ENCODE results near the gene PITX3. TPM values are rescaled to one million over a fixed set of nuclear protein-coding genes. Genes with fewer than 3 reads are reported as not detected.

The PITX3 gene
- total and polyA plus RNA-seq, 5 experiments from 2014 or later = not detected

DNA sequence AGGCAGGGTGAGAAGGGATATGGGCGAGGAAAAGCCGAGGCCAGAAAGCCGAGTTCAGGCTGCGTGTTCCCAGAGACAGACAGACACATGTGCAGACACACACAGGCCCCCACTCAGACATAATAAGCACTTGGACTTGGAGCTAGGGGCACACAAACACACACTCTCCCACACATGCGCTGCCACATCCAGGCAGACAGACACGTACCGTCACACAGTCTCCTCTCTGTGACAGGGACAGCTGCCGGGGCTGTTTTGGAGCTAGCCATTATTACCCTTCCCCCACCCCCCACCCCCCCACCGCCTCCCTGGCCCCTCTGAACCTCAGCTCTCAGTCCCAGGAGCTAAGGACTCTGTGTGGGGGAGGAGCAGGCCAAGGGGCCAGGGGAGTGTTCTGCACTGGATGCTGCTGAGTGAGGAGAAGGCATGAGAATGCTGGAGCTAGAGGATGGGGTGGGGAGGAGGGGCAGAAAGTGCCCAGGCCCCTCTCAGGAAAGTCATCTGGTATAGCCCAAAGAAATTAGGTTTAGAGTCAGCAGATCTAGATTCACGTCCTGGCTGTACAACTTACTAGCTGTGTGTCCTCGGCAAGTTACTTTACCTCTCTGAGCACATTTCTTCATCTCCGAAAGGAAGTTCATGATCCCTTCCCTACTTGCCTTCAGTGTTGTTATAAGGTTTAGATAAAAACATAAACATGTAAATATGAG is 6.3 kb downstream of the PITX3 start:
- no peak overlapping the region for H3K27ac Mint-ChIP-seq
- no peaks in the 10 kb centered on the region for H3K36me3 Mint-ChIP-seq
- POLR2A ChIA-PET = interaction anchor here (0.5 kb wide), 1 partner anchor 1149 kb away, joined by 3 read pairs; no protein-coding TSS in a partner anchor
- no peaks in the 10 kb centered on the region for H3K9me3 Mint-ChIP-seq
- ATAC-seq (no peak), DNase-seq (no peak)
- no peak overlapping the region for H3K4me3 Mint-ChIP-seq
- H3K27me3 Mint-ChIP-seq = peaks cover 7 to 62% (median 42%) of the 10 kb centered on the region in 5 donors
- peaks cover 2 to 17% (median 8%) of the 10 kb centered on the region in 4 donors for H3K4me1 Mint-ChIP-seq

DNA sequence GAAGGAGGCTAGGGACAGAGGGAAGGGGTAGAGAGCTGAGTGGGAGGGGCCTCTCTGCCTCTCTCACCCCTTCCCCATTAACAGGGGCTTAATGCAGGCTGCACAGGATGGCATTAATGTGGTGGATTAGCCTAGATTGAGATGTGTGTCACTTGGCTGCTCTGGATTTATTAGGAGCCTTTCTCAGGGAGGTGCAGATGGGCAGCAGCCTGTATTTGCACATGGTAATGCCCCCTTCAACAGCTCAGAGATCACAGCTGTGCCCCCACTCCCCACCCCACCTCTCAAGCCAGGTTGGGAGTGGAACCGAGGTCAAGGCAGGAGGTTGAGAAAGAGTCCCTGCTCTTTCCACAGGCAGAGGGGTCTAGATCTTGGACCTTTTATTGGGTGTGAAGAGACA is 7.3 kb downstream of the PITX3 start:
- H3K9me3 Mint-ChIP-seq = no peaks in the 10 kb centered on the region
- H3K27ac Mint-ChIP-seq = no peak overlapping the region
- DNase-seq = no peak

DNA sequence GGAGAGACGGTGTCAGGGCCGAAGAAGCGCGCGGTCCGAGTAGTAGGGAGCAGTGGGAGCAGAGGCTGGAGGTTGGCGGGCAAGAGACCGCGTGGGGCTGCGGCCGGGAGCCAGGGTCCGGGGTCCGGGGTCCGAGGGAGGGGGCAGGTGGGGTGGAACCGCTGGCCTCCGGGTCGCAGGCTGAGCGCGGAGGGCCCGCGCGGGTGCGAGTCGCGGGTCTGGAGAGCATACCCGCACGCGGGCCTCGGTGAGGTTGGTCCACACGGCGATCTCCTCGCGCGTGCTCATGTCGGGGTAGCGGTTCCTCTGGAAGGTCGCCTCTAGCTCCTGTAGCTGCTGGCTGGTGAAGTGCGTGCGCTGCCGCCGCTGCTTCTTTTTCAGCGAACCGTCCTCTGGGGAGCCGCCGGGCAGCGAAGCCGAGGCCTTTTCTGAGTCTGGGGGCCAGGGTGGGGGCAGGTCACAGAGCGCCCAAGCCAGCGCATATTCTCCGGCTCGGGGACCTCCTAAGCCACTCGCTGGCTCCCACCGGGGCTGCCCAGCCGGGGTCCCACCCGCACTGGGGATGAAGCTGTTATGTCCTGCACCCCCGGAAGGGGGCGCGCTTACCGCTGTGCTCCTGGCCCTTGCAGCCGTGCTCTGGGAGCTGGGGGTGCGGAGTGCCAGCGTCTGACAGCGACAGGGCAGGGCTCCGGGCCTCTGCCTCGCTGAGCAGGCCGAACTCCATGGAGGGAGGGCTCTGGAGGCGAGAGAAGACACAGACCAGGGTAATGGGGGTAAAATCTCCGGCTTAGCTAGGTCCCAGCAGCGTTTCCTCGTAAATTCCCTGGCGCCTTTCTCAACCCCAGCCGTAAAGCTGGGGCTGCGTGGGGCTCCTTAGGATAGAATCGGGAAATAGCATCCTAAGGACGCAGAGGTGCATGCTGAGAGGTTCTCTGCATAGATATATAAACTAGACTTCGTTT is 9.7 kb downstream of the PITX3 start:
- POLR2A ChIA-PET = interaction anchor here (0.5 to 1.6 kb wide), 6 partner anchors 11 to 352 kb away, joined by 3 read pairs; partner anchors contain the start of gene GBF1
- Mint-ChIP-seq H3K4me3 (peak overlapping the region; percentile 69 to 88 (median 76)), H3K27ac (peak overlapping the region in 1 of 10 donors; percentile 34), H3K27me3 (peaks cover 26 to 88% (median 54%) of the 10 kb centered on the region in 5 donors), H3K4me1 (peaks cover 12 to 31% (median 20%) of the 10 kb centered on the region in 4 donors), H3K36me3 (no peaks in the 10 kb centered on the region), H3K9me3 (no peaks in the 10 kb centered on the region)
- ATAC-seq (peak; percentile 54 to 72), DNase-seq (peak; percentile 49 to 76 (median 66))

More for the DNA sequence above, 7.3 kb downstream of the PITX3 start:
- H3K4me1 Mint-ChIP-seq = peaks cover 5 to 28% (median 16%) of the 10 kb centered on the region in 4 donors
- POLR2A ChIA-PET = no interaction called here
- no peaks in the 10 kb centered on the region for H3K36me3 Mint-ChIP-seq
- no peak overlapping the region for H3K4me3 Mint-ChIP-seq
- no peak for ATAC-seq
- H3K27me3 Mint-ChIP-seq = peaks cover 15 to 72% (median 42%) of the 10 kb centered on the region in 5 donors

DNA sequence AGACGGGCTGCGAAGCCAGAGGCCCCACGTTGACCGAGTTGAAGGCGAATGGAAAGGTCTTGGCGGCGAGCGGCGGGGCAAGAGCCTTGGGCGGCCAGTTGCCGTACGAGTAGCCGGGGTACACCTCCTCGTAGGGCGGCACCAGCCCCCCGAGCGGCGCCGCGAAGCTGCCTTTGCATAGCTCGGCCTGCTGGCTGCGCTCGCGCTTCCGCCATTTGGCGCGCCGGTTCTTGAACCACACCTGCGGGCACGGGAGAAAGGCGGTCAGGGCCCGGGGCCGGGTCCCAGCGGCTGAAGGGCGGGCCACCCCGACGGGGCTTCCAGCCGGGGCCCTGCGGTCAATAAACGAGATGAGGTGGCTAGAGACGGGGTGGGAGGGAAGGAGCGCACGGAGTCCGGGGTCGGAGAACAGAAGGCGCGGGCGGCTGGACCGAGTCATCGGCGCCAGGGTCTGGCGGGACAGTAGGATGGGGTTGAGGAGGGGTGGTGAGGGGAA is 10.4 kb downstream of the PITX3 start:
- POLR2A ChIA-PET = interaction anchor here (1.2 to 2.3 kb wide), 6 partner anchors 10 to 353 kb away, joined by 3 to 15 read pairs (median 7); partner anchors contain the start of gene PITX3
- H3K36me3 Mint-ChIP-seq = no peaks in the 10 kb centered on the region
- peaks cover 16 to 38% (median 27%) of the 10 kb centered on the region in 4 donors for H3K4me1 Mint-ChIP-seq
- H3K27ac Mint-ChIP-seq = no peak overlapping the region
- DNase-seq (peak in 8 of 10 donors; percentile 26 to 73 (median 50)), ATAC-seq (peak; percentile 29 to 31)
- peaks cover 27 to 81% (median 52%) of the 10 kb centered on the region in 5 donors for H3K27me3 Mint-ChIP-seq
- peak overlapping the region; percentile 59 to 88 (median 76) for H3K4me3 Mint-ChIP-seq
- H3K9me3 Mint-ChIP-seq = no peaks in the 10 kb centered on the region

DNA sequence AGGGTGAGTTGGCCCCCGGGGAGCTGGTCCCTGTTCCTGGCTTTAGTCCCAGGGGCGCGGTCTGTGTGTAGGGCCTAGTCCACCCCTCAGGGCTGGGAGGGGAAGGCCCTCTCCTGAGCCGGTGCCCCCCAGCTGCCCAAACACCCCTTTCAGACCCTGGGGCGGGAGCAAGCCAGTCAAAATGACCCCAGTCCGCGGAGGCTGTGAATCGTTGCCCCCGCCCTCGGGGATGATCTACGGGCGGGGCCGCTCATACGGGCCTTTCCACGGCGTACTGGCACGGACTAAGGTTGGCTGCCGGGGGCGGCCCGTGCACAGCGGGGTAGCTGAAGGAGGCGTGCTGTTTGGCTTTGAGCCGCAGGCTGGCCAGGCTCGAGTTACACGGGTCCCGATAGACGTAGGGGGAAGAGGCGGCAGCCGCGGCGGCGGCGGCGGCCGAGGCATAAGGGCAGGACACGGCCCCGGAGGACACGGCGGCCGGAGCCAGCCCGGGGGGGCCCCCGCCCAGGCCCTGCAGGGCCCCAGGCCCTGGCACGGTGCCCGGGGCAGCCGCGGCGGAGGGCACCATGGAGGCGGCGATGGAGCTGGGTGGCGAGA is 10.9 kb downstream of the PITX3 start:
- no peaks in the 10 kb centered on the region for H3K9me3 Mint-ChIP-seq
- ATAC-seq (peak; percentile 11 to 31), DNase-seq (peak in 4 of 10 donors; percentile 21 to 29 (median 25))
- no peak overlapping the region for H3K27ac Mint-ChIP-seq
- H3K27me3 Mint-ChIP-seq = peaks cover 27 to 75% (median 47%) of the 10 kb centered on the region in 5 donors
- H3K36me3 Mint-ChIP-seq = no peaks in the 10 kb centered on the region
- peak overlapping the region; percentile 74 to 91 (median 82) for H3K4me3 Mint-ChIP-seq
- POLR2A ChIA-PET = interaction anchor here (0.9 to 2.3 kb wide), 8 partner anchors 10 to 353 kb away, joined by 3 to 15 read pairs (median 4); partner anchors contain the start of genes GBF1 and PITX3
- peaks cover 18 to 42% (median 31%) of the 10 kb centered on the region in 4 donors for H3K4me1 Mint-ChIP-seq

DNA sequence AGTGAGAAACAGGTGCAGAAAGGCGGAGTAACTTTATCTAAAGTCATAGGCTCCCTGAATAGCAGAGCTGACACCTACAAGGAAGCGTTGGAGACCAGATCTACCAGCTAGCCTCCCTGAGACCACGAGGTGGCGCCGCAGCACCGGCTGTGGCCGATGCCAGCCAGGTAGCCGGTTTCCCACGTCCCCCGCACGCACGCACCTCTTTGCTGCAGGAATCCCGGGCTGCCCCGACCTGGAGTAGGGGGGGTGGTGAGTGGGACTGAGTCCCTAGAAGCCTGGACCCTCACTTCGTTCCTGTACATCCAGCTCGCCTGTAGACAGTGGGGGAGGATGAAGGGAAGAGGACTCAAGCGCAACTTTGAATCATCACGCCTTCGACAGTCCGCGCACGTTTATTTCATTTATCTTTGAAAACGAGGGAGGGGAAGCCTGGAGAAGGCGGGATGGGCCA is 11.5 kb downstream of the PITX3 start:
- peak overlapping the region; percentile 74 to 91 (median 82) for H3K4me3 Mint-ChIP-seq
- peaks cover 27 to 74% (median 45%) of the 10 kb centered on the region in 5 donors for H3K27me3 Mint-ChIP-seq
- peak; percentile 57 to 60 for ATAC-seq
- peak; percentile 73 to 91 (median 86) for DNase-seq
- H3K9me3 Mint-ChIP-seq = no peaks in the 10 kb centered on the region
- POLR2A ChIA-PET = interaction anchor here (0.9 to 2.3 kb wide), 7 partner anchors 11 to 354 kb away, joined by 3 to 15 read pairs (median 4); partner anchors contain the start of genes GBF1 and PITX3
- no peaks in the 10 kb centered on the region for H3K36me3 Mint-ChIP-seq
- peak overlapping the region in 1 of 10 donors; percentile 7 for H3K27ac Mint-ChIP-seq
- peaks cover 18 to 42% (median 31%) of the 10 kb centered on the region in 4 donors for H3K4me1 Mint-ChIP-seq

DNA sequence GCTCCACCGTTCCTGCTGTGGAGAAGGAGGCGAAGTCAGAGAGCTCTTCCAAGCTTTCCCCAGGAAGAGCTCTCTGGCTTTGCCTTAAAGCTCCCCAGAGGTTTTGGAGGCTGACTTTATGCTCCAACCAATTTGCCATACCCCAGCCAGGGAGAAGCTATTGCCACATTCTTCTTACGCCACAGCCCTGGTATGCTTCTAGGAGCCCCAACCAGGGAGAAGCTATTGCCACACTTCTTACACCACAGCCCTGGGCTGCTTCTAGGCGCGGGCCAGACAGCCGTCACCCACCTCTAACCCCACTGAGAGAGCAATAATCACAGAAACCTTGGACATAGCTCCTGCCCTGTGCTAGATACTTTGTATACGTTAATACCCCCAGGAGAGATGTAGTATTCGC is 14.3 kb downstream of the PITX3 start:
- Mint-ChIP-seq H3K27me3 (peaks cover 22 to 53% (median 37%) of the 10 kb centered on the region in 5 donors), H3K4me3 (peak overlapping the region in 8 of 10 donors; percentile 13 to 80 (median 32)), H3K27ac (no peak overlapping the region), H3K36me3 (no peaks in the 10 kb centered on the region), H3K4me1 (peaks cover 18 to 41% (median 31%) of the 10 kb centered on the region in 4 donors), H3K9me3 (no peaks in the 10 kb centered on the region)
- no peak for ATAC-seq
- POLR2A ChIA-PET = interaction anchor here (1.2 to 1.5 kb wide), 3 partner anchors 18 to 418 kb away, joined by 3 to 7 read pairs (median 3); partner anchors contain the start of genes GBF1 and TRIM8
- no peak for DNase-seq

DNA sequence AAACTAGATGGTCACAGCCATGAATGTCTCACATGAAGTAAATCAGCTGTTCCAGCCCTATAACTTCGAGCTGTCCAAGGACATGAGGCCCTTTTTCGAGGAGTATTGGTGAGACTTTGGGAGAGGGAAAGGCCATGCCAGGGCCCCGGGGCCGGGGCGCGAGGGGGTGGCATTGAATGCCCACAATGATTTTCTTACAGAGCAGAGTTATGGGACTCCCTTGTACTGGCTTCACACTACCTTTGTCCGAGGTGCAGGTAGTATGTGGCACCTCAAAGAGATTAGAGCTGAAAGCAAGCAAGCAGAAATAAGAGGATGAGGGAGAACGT is 14.8 kb downstream of the PITX3 start:
- H3K27me3 Mint-ChIP-seq = peaks cover 22 to 48% (median 34%) of the 10 kb centered on the region in 5 donors
- POLR2A ChIA-PET = interaction anchor here (1.2 to 1.5 kb wide), 3 partner anchors 19 to 418 kb away, joined by 3 to 7 read pairs (median 3); partner anchors contain the start of genes GBF1 and TRIM8
- H3K4me3 Mint-ChIP-seq = peak overlapping the region; percentile 67 to 87 (median 78)
- no peaks in the 10 kb centered on the region for H3K36me3 Mint-ChIP-seq
- peak overlapping the region in 3 of 10 donors; percentile 41 to 66 (median 49) for H3K27ac Mint-ChIP-seq
- peaks cover 16 to 36% (median 28%) of the 10 kb centered on the region in 4 donors for H3K4me1 Mint-ChIP-seq
- ATAC-seq (no peak), DNase-seq (no peak)
- no peaks in the 10 kb centered on the region for H3K9me3 Mint-ChIP-seq

DNA sequence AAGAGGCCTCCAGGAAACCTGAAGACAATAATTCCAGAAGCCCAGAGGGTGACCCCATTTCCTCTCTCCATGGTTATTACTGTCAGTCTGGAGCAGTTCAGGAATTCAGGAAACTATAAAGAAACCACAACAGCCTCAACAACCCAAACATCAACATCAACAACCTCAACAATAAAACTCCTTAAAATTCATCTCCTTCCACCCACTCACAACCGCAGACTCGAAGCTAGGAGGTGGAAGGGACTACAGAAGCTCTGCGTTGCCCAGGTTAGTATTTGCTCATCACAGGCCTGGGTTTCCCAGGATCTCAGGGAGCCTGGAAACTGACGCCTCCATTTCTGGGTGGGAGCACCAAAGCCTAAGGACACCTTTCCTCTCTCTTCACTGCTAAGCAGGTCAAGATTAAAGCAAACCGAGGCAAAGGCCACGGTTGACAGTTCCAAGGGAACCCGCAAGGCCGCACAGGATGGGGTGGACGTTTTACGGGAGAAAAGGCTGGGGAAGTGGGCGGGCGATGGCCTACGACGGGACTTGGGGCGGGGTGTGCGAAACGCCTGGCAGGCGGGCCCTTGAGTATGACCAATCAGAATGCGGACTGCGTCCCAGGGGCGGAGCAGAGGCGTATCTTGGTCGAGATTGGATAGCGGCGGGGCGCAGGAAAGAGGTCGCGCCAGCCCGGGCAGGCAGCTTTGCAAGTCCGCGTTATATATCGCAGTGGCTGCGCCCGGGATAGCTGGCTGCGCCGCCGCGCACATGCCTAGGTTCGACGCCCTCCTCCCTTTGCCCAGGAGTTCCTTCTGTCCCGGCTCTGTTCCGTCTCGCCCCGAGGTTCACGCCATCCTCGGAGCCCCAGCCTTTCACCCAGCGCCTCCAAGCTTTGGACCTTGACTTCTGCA is 15.4 kb downstream of the PITX3 start, which contains the start of gene ELOVL3:
Gene ELOVL3, plus strand, starts transcription at position 654 of the 896 bp plus-strand sequence. CDS start 250 bp downstream, outside the sequence.
- Mint-ChIP-seq H3K36me3 (no peaks in the 10 kb centered on the region), H3K27ac (peak within 1 kb of the TSS in 4 of 10 donors; percentile 24 to 66 (median 45)), H3K4me3 (peak within 1 kb of the TSS; percentile 67 to 87 (median 78)), H3K9me3 (no peaks in the 10 kb centered on the region), H3K4me1 (peaks cover 16 to 33% (median 25%) of the 10 kb centered on the region in 4 donors), H3K27me3 (peaks cover 22 to 43% (median 36%) of the 10 kb centered on the region in 5 donors)
- POLR2A ChIA-PET = interaction anchor here (0.5 to 1.5 kb wide), 5 partner anchors 19 to 419 kb away, joined by 3 to 7 read pairs (median 3); partner anchors contain the start of genes GBF1 and TRIM8
- ATAC-seq = peak; percentile 89 to 92
- peak; percentile 66 to 90 (median 80) for DNase-seq

DNA sequence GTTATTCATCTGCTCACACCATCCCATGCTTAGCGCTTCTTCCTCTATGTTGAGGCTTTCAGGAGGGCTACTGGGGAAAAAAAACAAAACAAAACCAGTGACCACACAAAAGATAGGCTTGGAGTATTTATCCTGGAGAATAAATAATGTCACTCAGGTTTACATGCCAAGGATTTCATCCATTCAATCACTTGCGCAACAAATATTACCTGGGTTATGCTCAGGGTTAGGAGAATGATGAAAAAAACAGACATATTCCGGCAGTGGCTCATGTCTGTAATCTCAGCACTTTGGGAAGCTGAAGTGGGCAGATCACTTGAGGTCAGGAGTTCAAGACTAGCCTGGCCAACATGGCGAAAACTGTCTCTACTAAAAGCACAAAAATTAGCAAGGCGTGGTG is 18.5 kb downstream of the PITX3 start:
- peaks cover 10 to 15% (median 15%) of the 10 kb centered on the region in 4 donors for H3K4me1 Mint-ChIP-seq
- DNase-seq (peak in 1 of 10 donors; percentile 32), ATAC-seq (no peak)
- no peak overlapping the region for H3K4me3 Mint-ChIP-seq
- H3K27me3 Mint-ChIP-seq = peaks cover 11 to 15% (median 12%) of the 10 kb centered on the region in 5 donors
- no peak overlapping the region for H3K27ac Mint-ChIP-seq
- no peaks in the 10 kb centered on the region for H3K36me3 Mint-ChIP-seq
- no peaks in the 10 kb centered on the region for H3K9me3 Mint-ChIP-seq
- POLR2A ChIA-PET = no interaction called here

Measured in naive thymus-derived CD8-positive, alpha-beta T cell (primary cell).